HL-60 (cell line): ENCODE results near the gene DNAH7.

Source experiments
- DNase-seq, 2 experiments: peaks; one replicate each; pipeline ENCODE4 v3.0.0-alpha.2; 2010 to 2020; ENCODE audit warnings: low read depth in 1 of 2, low spot score in 1 of 2
- H3K27ac ChIP-seq: fragments of 250-450 bp; sonication (Bioruptor Pico); replicated peaks from 2 replicates; pipeline ENCODE4 v1.5.1; 2020; ENCODE audit warnings: mild to moderate bottlenecking, moderate library complexity
- H3K27me3 ChIP-seq: fragments of 250-450 bp; sonication (Bioruptor Pico); 2 replicates; pipeline ENCODE4 v1.5.1; 2021; ENCODE audit warnings: mild to moderate bottlenecking, moderate library complexity; ENCODE audit not compliant: insufficient read depth, poor library complexity, severe bottlenecking
- H3K4me3 ChIP-seq: replicated peaks from 2 replicates; pipeline ENCODE4 v1.5.1; 2011; ENCODE audit warnings: mild to moderate bottlenecking, control low read depth, low read length; ENCODE audit not compliant: insufficient read depth
- GABPA ChIP-seq: IDR thresholded peaks from 2 replicates; pipeline ENCODE4 v1.6.1; 2012; ENCODE audit warnings: low read depth
- POLR2AphosphoS5 ChIP-seq: IDR thresholded peaks from 2 replicates; pipeline ENCODE4 v1.6.1; 2012; ENCODE audit warnings: low read depth
- SPI1 ChIP-seq: IDR thresholded peaks from 2 replicates; pipeline ENCODE4 v1.6.1; 2012; ENCODE audit warnings: low read depth, mild to moderate bottlenecking, borderline replicate concordance
- TF ChIP-seq, protein P1 (sequence below): IDR thresholded peaks from 2 replicates; pipeline ENCODE4 v1.6.1; 2012; ENCODE audit warnings: low read depth; ENCODE audit not compliant: insufficient replicate concordance
- TF ChIP-seq, protein P2 (sequence below): IDR thresholded peaks from one replicate; pipeline ENCODE4 v1.5.1; 2011; ENCODE audit warnings: low read length, control low read depth, inconsistent platforms; ENCODE audit not compliant: insufficient read depth

The DNAH7 gene

GRCh38 chr2:195859513-195859912 is 209.1 kb downstream of the DNAH7 start:
- TF ChIP-seq, protein P1, sequence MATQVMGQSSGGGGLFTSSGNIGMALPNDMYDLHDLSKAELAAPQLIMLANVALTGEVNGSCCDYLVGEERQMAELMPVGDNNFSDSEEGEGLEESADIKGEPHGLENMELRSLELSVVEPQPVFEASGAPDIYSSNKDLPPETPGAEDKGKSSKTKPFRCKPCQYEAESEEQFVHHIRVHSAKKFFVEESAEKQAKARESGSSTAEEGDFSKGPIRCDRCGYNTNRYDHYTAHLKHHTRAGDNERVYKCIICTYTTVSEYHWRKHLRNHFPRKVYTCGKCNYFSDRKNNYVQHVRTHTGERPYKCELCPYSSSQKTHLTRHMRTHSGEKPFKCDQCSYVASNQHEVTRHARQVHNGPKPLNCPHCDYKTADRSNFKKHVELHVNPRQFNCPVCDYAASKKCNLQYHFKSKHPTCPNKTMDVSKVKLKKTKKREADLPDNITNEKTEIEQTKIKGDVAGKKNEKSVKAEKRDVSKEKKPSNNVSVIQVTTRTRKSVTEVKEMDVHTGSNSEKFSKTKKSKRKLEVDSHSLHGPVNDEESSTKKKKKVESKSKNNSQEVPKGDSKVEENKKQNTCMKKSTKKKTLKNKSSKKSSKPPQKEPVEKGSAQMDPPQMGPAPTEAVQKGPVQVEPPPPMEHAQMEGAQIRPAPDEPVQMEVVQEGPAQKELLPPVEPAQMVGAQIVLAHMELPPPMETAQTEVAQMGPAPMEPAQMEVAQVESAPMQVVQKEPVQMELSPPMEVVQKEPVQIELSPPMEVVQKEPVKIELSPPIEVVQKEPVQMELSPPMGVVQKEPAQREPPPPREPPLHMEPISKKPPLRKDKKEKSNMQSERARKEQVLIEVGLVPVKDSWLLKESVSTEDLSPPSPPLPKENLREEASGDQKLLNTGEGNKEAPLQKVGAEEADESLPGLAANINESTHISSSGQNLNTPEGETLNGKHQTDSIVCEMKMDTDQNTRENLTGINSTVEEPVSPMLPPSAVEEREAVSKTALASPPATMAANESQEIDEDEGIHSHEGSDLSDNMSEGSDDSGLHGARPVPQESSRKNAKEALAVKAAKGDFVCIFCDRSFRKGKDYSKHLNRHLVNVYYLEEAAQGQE: no peak
- TF ChIP-seq, protein P2, sequence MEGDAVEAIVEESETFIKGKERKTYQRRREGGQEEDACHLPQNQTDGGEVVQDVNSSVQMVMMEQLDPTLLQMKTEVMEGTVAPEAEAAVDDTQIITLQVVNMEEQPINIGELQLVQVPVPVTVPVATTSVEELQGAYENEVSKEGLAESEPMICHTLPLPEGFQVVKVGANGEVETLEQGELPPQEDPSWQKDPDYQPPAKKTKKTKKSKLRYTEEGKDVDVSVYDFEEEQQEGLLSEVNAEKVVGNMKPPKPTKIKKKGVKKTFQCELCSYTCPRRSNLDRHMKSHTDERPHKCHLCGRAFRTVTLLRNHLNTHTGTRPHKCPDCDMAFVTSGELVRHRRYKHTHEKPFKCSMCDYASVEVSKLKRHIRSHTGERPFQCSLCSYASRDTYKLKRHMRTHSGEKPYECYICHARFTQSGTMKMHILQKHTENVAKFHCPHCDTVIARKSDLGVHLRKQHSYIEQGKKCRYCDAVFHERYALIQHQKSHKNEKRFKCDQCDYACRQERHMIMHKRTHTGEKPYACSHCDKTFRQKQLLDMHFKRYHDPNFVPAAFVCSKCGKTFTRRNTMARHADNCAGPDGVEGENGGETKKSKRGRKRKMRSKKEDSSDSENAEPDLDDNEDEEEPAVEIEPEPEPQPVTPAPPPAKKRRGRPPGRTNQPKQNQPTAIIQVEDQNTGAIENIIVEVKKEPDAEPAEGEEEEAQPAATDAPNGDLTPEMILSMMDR: no peak
- TF ChIP-seq GABPA: no peak
- TF ChIP-seq POLR2AphosphoS5: no peak
- no peak for TF ChIP-seq SPI1
- no peak overlapping the region for H3K4me3 ChIP-seq
- no peaks in the 10 kb centered on the region for H3K27me3 ChIP-seq
- DNase-seq: no peak
- H3K27ac ChIP-seq: no peak overlapping the region

GRCh38 chr2:195857132-195857531 is 211.5 kb downstream of the DNAH7 start:
- DNase-seq: no peak
- Histone ChIP-seq H3K27me3 (no peaks in the 10 kb centered on the region), H3K4me3 (no peak overlapping the region), H3K27ac (no peak overlapping the region)
- TF ChIP-seq, protein P2: no peak

DNA sequence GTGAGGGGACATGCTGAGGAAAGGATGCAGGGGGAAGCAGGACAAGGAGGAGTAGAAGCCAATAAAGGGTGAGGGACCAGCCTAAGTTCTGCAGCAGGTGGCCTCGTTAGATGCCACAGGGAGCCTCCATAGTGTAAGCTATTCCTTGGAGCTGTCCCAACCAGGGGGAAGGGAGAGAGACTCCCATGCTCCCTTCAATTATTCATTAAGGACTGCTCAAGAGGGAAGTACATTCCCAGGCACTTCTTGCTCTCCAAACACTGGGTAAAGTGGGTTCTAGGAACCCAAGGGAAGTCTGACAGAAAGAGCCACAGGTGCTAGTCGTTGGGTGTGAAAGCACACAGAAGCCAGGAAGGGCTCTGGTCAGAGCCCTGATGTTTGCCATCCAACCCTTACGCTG is 217.9 kb downstream of the DNAH7 start:
- H3K4me3 ChIP-seq: no peak overlapping the region
- no peak overlapping the region for H3K27ac ChIP-seq
- no peak for DNase-seq
- no peaks in the 10 kb centered on the region for H3K27me3 ChIP-seq
- TF ChIP-seq POLR2AphosphoS5 (no peak), SPI1 (no peak), GABPA (no peak)
- TF ChIP-seq, protein P2: no peak
- TF ChIP-seq, protein P1: no peak

DNA sequence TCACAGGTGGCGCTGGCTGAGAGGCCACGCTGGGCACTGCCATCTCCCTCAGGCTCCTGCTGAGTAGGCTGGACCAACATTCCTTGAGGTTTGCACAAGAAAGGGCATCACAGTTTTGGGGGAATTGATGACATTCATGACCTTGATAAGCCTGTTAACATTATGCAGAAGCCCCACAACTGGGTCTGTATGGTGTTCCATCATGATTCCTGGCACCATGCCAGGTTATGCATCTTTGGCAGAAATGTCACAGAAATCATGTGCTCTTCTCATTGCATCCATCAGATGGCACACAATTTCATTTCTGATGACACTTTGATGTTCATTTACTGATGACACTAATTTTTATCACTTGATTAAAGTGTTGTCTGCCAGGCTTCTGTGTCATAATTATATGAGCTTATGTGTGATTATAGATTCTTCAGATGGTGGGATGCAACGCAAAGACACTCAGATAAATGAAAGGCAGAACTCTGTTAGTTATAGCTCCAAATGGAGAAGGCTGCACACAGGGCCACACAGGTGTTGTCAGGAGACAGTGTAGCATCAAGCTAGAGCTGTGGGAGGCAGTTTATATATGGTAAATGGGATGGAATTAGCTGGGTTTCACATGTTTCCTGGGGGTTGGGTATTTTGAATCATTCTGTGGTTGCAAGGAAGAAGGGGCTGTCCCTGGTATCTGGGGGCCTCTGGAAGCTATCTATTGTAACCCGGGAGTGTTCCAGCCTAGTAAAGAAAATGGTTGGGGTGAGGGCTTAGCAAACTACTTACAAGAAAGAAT is 220.3 kb downstream of the DNAH7 start:
- TF ChIP-seq POLR2AphosphoS5: no peak
- no peak for TF ChIP-seq SPI1
- no peak for DNase-seq
- no peaks in the 10 kb centered on the region for H3K27me3 ChIP-seq
- no peak overlapping the region for H3K27ac ChIP-seq
- H3K4me3 ChIP-seq: no peak overlapping the region
